Endodermal cell (in vitro differentiated cells): ENCODE results near the gene IL11. TPM values are rescaled to one million over a fixed set of nuclear protein-coding genes. Genes with fewer than 3 reads are reported as not detected.

Experiments
- DNase-seq: peaks from one replicate; pipeline ENCODE4 v3.0.0-alpha.2; 2017
- H3K27ac ChIP-seq: 2 replicates; pipeline ENCODE4 v1.5.1; 2013; ENCODE audit warnings: mild to moderate bottlenecking, low read depth, low read length, moderate library complexity
- H3K27me3 ChIP-seq: 2 replicates; pipeline ENCODE4 v1.6.1; 2013; ENCODE audit warnings: mild to moderate bottlenecking, low read length, moderate library complexity; ENCODE audit not compliant: insufficient read depth, control insufficient read depth, poor library complexity, severe bottlenecking
- H3K36me3 ChIP-seq: 2 replicates; pipeline ENCODE4 v1.7.0; 2013; ENCODE audit warnings: mild to moderate bottlenecking, low read length, moderate library complexity; ENCODE audit not compliant: control insufficient read depth, insufficient read depth
- H3K4me1 ChIP-seq: one replicate; pipeline ENCODE4 v1.7.0; 2013; ENCODE audit warnings: low read length; ENCODE audit not compliant: control insufficient read depth, insufficient read depth
- H3K4me3 ChIP-seq: 2 replicates; pipeline ENCODE4 v1.5.1; 2013; ENCODE audit warnings: mild to moderate bottlenecking, low read length, moderate library complexity
- H3K9ac ChIP-seq: 2 replicates; pipeline ENCODE4 v1.6.1; 2013; ENCODE audit warnings: mild to moderate bottlenecking, low read length, moderate library complexity; ENCODE audit not compliant: poor library complexity, severe bottlenecking; ENCODE audit errors: extremely low read depth
- H3K9me3 ChIP-seq: 2 replicates; pipeline ENCODE4 v1.6.1; 2013; ENCODE audit warnings: mild to moderate bottlenecking, low read length, moderate library complexity; ENCODE audit not compliant: control insufficient read depth
- H3K27ac Mint-ChIP-seq: 2 replicates; pipeline ENCODE4 v1.8.0; 2020; ENCODE audit warnings: mixed read lengths
- H3K27me3 Mint-ChIP-seq: 2 replicates; pipeline ENCODE4 v1.8.0; 2021; ENCODE audit warnings: mild to moderate bottlenecking, mixed read lengths; ENCODE audit not compliant: insufficient read depth
- H3K36me3 Mint-ChIP-seq: 2 replicates; pipeline ENCODE4 v1.8.0; 2020; ENCODE audit warnings: low read depth, mixed read lengths
- H3K4me1 Mint-ChIP-seq: 2 replicates; pipeline ENCODE4 v1.8.0; 2020; ENCODE audit warnings: mixed read lengths
- H3K4me3 Mint-ChIP-seq: 2 replicates; pipeline ENCODE4 v1.8.0; 2020; ENCODE audit warnings: mild to moderate bottlenecking, moderate library complexity, mixed read lengths
- H3K9me3 Mint-ChIP-seq: 2 replicates; pipeline ENCODE4 v1.8.0; 2020; ENCODE audit warnings: mild to moderate bottlenecking, mixed read lengths
- WGBS, 2 experiments: methylation state at CpG; one replicate each; pipeline versions ENCODE4 v1.1.5 to v1.1.7; 2013; ENCODE audit warnings: missing lambda C conversion rate in 2 of 2, mixed read lengths in 1 of 2; ENCODE audit not compliant: insufficient coverage in 1 of 2, insufficient read length in 1 of 2; 5-methylcytosine and 5-hydroxymethylcytosine counted together
- total RNA-seq, 2 donors: library from RNA; stranded (reverse); fragmentation: NEBNext Ultra II Directional in 1 of 2; extraction: Animal tissue kit (Norgen Biotek cat#: 25700) in 1 of 2; gene quantifications; 2 replicates in 1 of 2; 3 replicates in 1 of 2; pipeline ENCODE4 v1.2.1, GENCODE V29; 2021
- TF ChIP-seq, protein P1 (sequence below): fragments of 200-600 bp; sonication (generic); conservative IDR thresholded peaks from 2 replicates; pipeline ENCODE4 v1.5.0; 2021; ENCODE audit warnings: antibody characterized with exemption, mild to moderate bottlenecking

Gene IL11
- total RNA-seq, 2 donors from 2014 or later: 0.91 to 1.7 TPM

DNA sequence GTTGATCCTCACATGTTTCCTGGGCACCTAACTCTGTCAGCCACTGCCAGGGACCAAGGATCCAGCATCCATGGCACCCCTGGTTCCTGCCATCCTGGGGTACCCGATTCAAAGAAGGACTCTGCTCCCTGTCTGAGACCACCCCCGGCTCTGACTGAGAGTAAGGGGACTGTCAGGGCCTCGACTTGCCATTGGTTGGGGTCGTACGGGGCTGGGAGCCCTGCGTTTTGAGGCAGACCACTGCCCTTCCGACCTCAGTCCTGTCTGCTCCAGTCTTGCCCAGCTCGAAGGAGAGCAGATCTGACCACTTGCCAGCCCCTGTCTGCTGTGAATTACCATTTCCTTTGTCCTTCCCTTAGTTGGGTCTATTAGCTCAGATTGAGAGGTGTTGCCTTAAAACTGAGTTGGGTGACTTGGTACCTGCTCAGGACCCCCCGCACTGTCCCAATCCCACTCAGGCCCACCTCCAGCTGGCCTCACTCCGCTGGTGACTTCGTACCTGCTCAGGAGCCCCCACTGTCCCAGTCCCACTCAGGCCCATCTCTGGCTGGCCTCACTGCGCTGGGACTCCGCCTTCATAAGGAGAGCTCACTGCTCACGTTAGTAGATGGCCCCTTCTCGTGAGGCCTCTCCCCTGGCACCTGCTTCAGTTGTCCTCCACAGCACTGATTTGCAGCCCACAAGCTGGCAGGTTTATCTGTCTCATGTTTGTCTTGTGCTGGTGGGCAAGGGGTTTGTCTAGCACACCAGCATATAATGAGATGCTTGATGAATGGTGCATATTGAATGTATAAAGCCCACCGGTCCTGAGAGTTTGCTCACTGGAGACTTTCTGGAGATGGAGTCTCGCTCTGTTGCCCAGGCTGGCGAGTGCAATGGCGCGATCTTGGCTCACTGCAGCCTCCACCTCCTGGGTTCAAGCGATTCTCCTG is 19.4 kb upstream of the IL11 start:
- no peaks in the 10 kb centered on the region for H3K27me3 ChIP-seq
- Mint-ChIP-seq H3K4me1 (peaks cover 42% of the 10 kb centered on the region), H3K9me3 (no peaks in the 10 kb centered on the region), H3K27me3 (no peaks in the 10 kb centered on the region), H3K4me3 (no peak overlapping the region), H3K27ac (peak overlapping the region; percentile 44), H3K36me3 (peaks cover 43% of the 10 kb centered on the region)
- H3K36me3 ChIP-seq: peaks cover 49% of the 10 kb centered on the region
- TF ChIP-seq, protein P1, sequence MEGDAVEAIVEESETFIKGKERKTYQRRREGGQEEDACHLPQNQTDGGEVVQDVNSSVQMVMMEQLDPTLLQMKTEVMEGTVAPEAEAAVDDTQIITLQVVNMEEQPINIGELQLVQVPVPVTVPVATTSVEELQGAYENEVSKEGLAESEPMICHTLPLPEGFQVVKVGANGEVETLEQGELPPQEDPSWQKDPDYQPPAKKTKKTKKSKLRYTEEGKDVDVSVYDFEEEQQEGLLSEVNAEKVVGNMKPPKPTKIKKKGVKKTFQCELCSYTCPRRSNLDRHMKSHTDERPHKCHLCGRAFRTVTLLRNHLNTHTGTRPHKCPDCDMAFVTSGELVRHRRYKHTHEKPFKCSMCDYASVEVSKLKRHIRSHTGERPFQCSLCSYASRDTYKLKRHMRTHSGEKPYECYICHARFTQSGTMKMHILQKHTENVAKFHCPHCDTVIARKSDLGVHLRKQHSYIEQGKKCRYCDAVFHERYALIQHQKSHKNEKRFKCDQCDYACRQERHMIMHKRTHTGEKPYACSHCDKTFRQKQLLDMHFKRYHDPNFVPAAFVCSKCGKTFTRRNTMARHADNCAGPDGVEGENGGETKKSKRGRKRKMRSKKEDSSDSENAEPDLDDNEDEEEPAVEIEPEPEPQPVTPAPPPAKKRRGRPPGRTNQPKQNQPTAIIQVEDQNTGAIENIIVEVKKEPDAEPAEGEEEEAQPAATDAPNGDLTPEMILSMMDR: no peak
- no peaks in the 10 kb centered on the region for H3K9me3 ChIP-seq
- no peak overlapping the region for H3K27ac ChIP-seq
- no peak overlapping the region for H3K4me3 ChIP-seq
- DNase-seq: no peak
- H3K9ac ChIP-seq: no peak overlapping the region
- 85 to 87% methylated on average over 15 to 21 of the region's 21 CpGs for whole genome bisulfite sequencing, 2 experiments
- H3K4me1 ChIP-seq: peaks cover 21% of the 10 kb centered on the region

DNA sequence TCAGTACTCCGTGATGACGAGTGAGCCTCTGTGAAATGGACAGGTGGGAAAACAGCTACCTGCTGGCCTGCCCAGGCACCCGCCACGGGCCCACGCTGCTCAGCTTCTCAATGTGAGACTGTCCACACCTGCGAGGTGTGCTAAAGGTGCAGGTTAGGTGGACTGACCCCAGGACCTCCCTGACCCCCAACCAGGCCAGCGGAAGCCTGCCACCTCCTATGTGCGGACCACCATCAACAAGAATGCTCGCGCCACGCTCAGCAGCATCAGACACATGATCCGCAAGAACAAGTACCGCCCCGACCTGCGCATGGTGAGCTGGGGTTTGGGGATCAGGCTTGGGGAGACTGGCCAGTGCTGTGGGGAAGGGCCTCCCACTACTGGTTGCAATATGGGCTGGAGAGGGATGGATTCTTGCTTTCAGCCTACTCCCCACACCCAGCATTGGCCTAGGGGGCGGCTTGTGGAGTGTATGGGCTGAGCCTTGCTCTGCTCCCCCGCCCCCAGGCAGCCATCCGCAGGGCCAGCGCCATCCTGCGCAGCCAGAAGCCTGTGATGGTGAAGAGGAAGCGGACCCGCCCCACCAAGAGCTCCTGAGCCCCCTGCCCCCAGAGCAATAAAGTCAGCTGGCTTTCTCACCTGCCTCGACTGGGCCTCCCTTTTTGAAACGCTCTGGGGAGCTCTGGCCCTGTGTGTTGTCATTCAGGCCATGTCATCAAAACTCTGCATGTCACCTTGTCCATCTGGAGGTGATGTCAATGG is 17.7 kb upstream of the IL11 start:
- Histone ChIP-seq H3K9ac (no peak overlapping the region), H3K36me3 (peaks cover 49% of the 10 kb centered on the region), H3K27me3 (no peaks in the 10 kb centered on the region), H3K9me3 (no peaks in the 10 kb centered on the region), H3K4me3 (peak overlapping the region; percentile 99), H3K27ac (no peak overlapping the region), H3K4me1 (peaks cover 21% of the 10 kb centered on the region)
- H3K9me3 Mint-ChIP-seq: no peaks in the 10 kb centered on the region
- WGBS, 2 experiments: 92 to 93% methylated on average over 10 to 24 of the region's 24 CpGs
- peak overlapping the region; percentile 98 for H3K4me3 Mint-ChIP-seq
- H3K27me3 Mint-ChIP-seq: no peaks in the 10 kb centered on the region
- H3K27ac Mint-ChIP-seq: no peak overlapping the region
- H3K36me3 Mint-ChIP-seq: peaks cover 43% of the 10 kb centered on the region
- TF ChIP-seq, protein P1: no peak
- no peak for DNase-seq
- H3K4me1 Mint-ChIP-seq: peaks cover 46% of the 10 kb centered on the region

DNA sequence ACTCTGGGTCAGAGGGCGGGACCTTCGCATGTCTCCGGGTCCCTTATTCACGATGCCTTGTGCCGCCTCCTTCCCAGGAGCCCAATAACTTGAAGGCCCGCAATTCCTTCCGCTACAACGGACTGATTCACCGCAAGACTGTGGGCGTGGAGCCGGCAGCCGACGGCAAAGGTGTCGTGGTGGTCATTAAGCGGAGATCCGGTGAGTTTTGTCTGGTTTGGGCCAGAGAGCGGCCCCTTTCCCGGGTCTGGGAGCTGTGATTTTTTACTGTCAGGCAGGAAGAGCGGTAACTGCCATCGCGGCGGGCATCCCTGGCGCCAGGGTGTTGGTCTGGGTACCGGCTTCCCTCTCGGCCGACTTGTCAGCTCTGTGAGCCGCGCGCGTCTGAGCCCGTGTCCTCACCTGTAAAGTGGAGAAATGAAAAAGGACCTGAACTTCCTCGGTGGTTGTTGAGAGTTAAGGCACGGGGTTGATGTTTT is 16.3 kb upstream of the IL11 start:
- Histone ChIP-seq H3K4me3 (peak overlapping the region; percentile 99), H3K4me1 (peaks cover 21% of the 10 kb centered on the region), H3K36me3 (peaks cover 49% of the 10 kb centered on the region), H3K9ac (peak overlapping the region; percentile 88), H3K9me3 (peaks cover 3% of the 10 kb centered on the region), H3K27ac (no peak overlapping the region), H3K27me3 (no peaks in the 10 kb centered on the region)
- peaks cover 43% of the 10 kb centered on the region for H3K4me1 Mint-ChIP-seq
- H3K4me3 Mint-ChIP-seq: peak overlapping the region; percentile 98
- no peaks in the 10 kb centered on the region for H3K9me3 Mint-ChIP-seq
- peaks cover 12% of the 10 kb centered on the region for H3K27me3 Mint-ChIP-seq
- peak overlapping the region; percentile 97 for H3K27ac Mint-ChIP-seq
- DNase-seq: no peak
- peaks cover 43% of the 10 kb centered on the region for H3K36me3 Mint-ChIP-seq
- 3 to 5% methylated on average over 8 to 33 of the region's 33 CpGs for WGBS, 2 experiments
- TF ChIP-seq, protein P1: no peak
